Fibroblast of lung (primary cell): ENCODE measurements around the gene GPR107. TPM values are rescaled to one million over a fixed set of nuclear protein-coding genes. Genes with fewer than 3 reads are reported as not detected.

Experiments
- DNase-seq, 2 donors: peaks; one replicate each; pipeline versions ENCODE4 v3.0.0 to v3.0.0-alpha.2; 2010; ENCODE audit warnings: low read depth in 2 of 2
- H2AFZ ChIP-seq: 2 replicates; pipeline ENCODE4 v1.5.1; 2012; ENCODE audit warnings: low read length, control low read depth, inconsistent platforms
- H3K27ac ChIP-seq: 2 replicates; pipeline ENCODE4 v1.5.1; 2011; ENCODE audit warnings: low read length, control low read depth; ENCODE audit not compliant: insufficient read depth
- H3K27me3 ChIP-seq: 2 replicates; pipeline ENCODE4 v1.5.1; 2011; ENCODE audit warnings: mild to moderate bottlenecking, low read length; ENCODE audit not compliant: control insufficient read depth, insufficient read depth
- H3K36me3 ChIP-seq: 2 replicates; pipeline ENCODE4 v1.5.1; 2011; ENCODE audit warnings: low read length; ENCODE audit not compliant: control insufficient read depth, insufficient read depth
- H3K4me1 ChIP-seq: 2 replicates; pipeline ENCODE4 v1.5.1; 2011; ENCODE audit warnings: low read length; ENCODE audit not compliant: control insufficient read depth, insufficient read depth; ENCODE audit errors: extremely low read depth
- H3K4me2 ChIP-seq: 2 replicates; pipeline ENCODE4 v1.5.1; 2011; ENCODE audit warnings: low read length, control low read depth; ENCODE audit not compliant: insufficient read depth; ENCODE audit errors: extremely low read depth
- H3K4me3 ChIP-seq, 4 experiments: fragments of 200-600 bp in 1 of 4; sonication (generic) in 1 of 4; replicated peaks in 1 of 4; 2 replicates each; pipeline ENCODE4 v1.5.1; 2011 to 2016; ENCODE audit warnings: low read length in 4 of 4, low read depth in 3 of 4, mild to moderate bottlenecking in 3 of 4, control low read depth in 2 of 4, inconsistent platforms in 1 of 4, mixed read lengths in 1 of 4; ENCODE audit not compliant: insufficient read depth in 1 of 4; ENCODE audit errors: control extremely low read depth in 1 of 4
- H3K79me2 ChIP-seq: 2 replicates; pipeline ENCODE4 v1.5.1; 2012; ENCODE audit warnings: mild to moderate bottlenecking, low read length, inconsistent platforms; ENCODE audit not compliant: control insufficient read depth, insufficient read depth
- H3K9ac ChIP-seq: 2 replicates; pipeline ENCODE4 v1.5.1; 2011; ENCODE audit warnings: mild to moderate bottlenecking, low read length, control low read depth; ENCODE audit not compliant: insufficient read depth
- H3K9me3 ChIP-seq: 2 replicates; pipeline ENCODE4 v1.5.1; 2012; ENCODE audit warnings: low read depth, low read length; ENCODE audit not compliant: control insufficient read depth, insufficient read depth
- H4K20me1 ChIP-seq: 2 replicates; pipeline ENCODE4 v1.5.1; 2011; ENCODE audit warnings: low read length; ENCODE audit not compliant: control insufficient read depth, insufficient read depth; ENCODE audit errors: extremely low read depth
- EZH2 ChIP-seq: IDR thresholded peaks from 2 replicates; pipeline ENCODE4 v1.5.1; 2012; ENCODE audit warnings: low read length, control low read depth, mild to moderate bottlenecking; ENCODE audit errors: missing control alignments
- polyA plus RNA-seq, 2 donors: library from polyadenylated mRNA; depleted of rRNA in 1 of 2; stranded (reverse) in 1 of 2; unstranded in 1 of 2; fragments of >200 nt; gene quantifications; 2 replicates each; pipeline ENCODE4 v1.2.1, GENCODE V29; 2011 to 2012; ENCODE audit warnings: missing spikeins in 1 of 2
- total RNA-seq: library from RNA; depleted of rRNA; stranded (reverse); fragments of >200 nt; gene quantifications from 2 replicates; pipeline ENCODE4 v1.2.1, GENCODE V29; 2014
- TF ChIP-seq, protein P1 (sequence below), 2 donors: IDR thresholded peaks in 1 of 2; conservative IDR thresholded peaks in 1 of 2; 1 replicate in 1 of 2; 2 replicates in 1 of 2; pipeline ENCODE4 v1.5.1; 2011 to 2012; ENCODE audit warnings: low read length in 2 of 2, control low read depth in 1 of 2, inconsistent platforms in 1 of 2, low read depth in 1 of 2, mild to moderate bottlenecking in 1 of 2

GPR107 gene
- total and polyA plus RNA-seq, 2 donors (not counting 1 experiment from before 2014, with no cell fraction given), result 27.6 to 43.5 TPM

DNA sequence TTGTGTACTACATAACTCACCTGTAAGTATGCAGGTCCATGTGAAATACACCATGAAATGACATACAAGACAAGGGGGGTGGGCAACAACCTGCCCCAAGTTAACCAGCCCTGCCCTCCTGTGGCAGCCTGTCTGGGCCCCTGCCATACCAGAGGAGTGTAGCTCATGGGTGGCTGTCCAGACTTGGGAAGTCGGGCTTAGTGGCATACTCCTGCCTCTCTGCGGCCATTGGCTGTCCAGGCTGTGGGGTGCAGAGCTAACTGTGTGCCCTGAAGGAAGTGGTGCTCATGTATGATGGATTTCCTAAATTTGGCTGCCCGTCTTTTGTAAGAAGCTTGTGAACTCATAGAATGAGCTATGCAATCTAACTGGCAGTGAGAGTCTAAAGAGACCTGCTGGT is 47.0 kb downstream of the GPR107 start:
- no peak for DNase-seq
- H3K79me2 ChIP-seq, result no peaks in the 10 kb centered on the region
- no peak overlapping the region for H3K27ac ChIP-seq
- H3K4me2 ChIP-seq, result no peak overlapping the region
- no peak overlapping the region for H3K9ac ChIP-seq
- H3K4me3 ChIP-seq, result no peak overlapping the region
- H3K36me3 ChIP-seq, result peaks cover 14% of the 10 kb centered on the region
- H4K20me1 ChIP-seq, result no peaks in the 10 kb centered on the region
- no peaks in the 10 kb centered on the region for H3K9me3 ChIP-seq
- TF ChIP-seq, protein P1, sequence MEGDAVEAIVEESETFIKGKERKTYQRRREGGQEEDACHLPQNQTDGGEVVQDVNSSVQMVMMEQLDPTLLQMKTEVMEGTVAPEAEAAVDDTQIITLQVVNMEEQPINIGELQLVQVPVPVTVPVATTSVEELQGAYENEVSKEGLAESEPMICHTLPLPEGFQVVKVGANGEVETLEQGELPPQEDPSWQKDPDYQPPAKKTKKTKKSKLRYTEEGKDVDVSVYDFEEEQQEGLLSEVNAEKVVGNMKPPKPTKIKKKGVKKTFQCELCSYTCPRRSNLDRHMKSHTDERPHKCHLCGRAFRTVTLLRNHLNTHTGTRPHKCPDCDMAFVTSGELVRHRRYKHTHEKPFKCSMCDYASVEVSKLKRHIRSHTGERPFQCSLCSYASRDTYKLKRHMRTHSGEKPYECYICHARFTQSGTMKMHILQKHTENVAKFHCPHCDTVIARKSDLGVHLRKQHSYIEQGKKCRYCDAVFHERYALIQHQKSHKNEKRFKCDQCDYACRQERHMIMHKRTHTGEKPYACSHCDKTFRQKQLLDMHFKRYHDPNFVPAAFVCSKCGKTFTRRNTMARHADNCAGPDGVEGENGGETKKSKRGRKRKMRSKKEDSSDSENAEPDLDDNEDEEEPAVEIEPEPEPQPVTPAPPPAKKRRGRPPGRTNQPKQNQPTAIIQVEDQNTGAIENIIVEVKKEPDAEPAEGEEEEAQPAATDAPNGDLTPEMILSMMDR (conservative IDR thresholded peaks at IDR 0.05 in 1 of 2, IDR thresholded peaks at IDR 0.05 in 1 of 2; ENCODE audit: low read depth in 1 of 2, low read length in 2 of 2), result no peak
- TF ChIP-seq EZH2, result no peak
- no peaks in the 10 kb centered on the region for H3K27me3 ChIP-seq
- no peaks in the 10 kb centered on the region for H3K4me1 ChIP-seq
- no peak overlapping the region for H2AFZ ChIP-seq

DNA sequence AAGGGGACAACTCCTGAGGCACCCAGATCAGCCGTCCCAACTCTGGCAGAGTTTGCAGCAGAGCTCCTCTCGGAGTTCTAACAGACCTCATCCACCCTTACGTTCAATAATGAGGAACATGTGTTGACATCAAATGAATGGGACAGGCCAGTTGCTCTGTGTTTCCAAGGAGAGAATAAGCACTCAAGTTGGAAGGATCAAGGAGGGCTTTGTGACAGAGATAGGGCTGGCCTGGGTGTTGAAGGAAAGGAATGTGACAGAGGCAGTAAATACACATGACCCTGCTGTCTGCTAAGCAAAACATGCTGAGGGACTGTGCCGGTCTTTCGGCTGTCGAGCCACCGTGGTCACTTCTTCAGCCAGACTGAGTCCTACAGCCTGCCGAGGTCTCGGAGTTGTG is 48.2 kb downstream of the GPR107 start:
- Histone ChIP-seq H3K9ac (no peak overlapping the region), H3K36me3 (peaks cover 14% of the 10 kb centered on the region), H3K9me3 (no peaks in the 10 kb centered on the region), H3K27me3 (no peaks in the 10 kb centered on the region), H3K27ac (no peak overlapping the region), H3K4me3 (no peak overlapping the region), H2AFZ (no peak overlapping the region), H3K4me2 (no peak overlapping the region), H4K20me1 (no peaks in the 10 kb centered on the region), H3K4me1 (no peaks in the 10 kb centered on the region), H3K79me2 (no peaks in the 10 kb centered on the region)
- DNase-seq, result no peak
- TF ChIP-seq EZH2, result no peak
- TF ChIP-seq, protein P1 (conservative IDR thresholded peaks at IDR 0.05 in 1 of 2, IDR thresholded peaks at IDR 0.05 in 1 of 2; ENCODE audit: low read depth in 1 of 2, low read length in 2 of 2), result no peak

DNA sequence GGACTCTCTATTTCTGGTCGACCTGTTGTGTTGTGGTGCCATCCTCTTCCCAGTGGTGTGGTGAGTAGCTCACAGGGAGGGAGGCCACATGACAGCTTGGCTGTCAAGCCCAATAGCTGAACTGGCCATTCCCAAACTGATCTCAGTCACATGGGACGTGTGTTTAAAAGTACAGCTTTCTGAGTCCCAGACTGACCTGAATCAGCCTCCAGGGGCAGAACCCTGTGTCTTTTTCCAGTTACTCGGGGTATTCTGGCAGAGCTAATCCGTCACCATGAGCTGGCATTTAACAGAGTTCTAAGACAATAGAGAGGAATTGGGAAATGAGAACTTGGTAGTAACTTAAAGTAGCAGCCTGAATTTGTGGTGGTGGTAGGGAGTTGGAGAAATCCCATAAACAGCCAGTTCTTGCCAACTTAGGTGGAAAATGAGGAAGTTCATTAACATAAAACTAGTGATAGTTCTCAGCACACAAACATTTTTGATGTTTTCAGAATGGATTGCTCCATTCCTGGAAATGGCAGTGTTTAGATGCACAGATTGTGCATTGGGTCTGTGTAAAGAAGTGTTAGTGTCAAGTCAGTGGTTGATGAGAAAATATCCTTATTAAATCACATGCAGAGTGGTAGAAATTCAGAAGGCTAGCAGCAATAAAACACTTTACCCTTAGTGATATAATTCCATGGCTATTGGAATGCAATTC is 50.9 kb downstream of the GPR107 start:
- TF ChIP-seq, protein P1 (conservative IDR thresholded peaks at IDR 0.05 in 1 of 2, IDR thresholded peaks at IDR 0.05 in 1 of 2; ENCODE audit: low read depth in 1 of 2, low read length in 2 of 2), result no peak
- no peak for TF ChIP-seq EZH2
- H3K36me3 ChIP-seq, result peaks cover 18% of the 10 kb centered on the region
- no peaks in the 10 kb centered on the region for H3K79me2 ChIP-seq
- DNase-seq, result no peak
- no peak overlapping the region for H3K9ac ChIP-seq
- no peak overlapping the region for H3K4me2 ChIP-seq
- H3K4me3 ChIP-seq, result no peak overlapping the region
- no peaks in the 10 kb centered on the region for H4K20me1 ChIP-seq
- no peaks in the 10 kb centered on the region for H3K27me3 ChIP-seq
- no peaks in the 10 kb centered on the region for H3K9me3 ChIP-seq
- H3K4me1 ChIP-seq, result peaks cover 5% of the 10 kb centered on the region
- H2AFZ ChIP-seq, result no peak overlapping the region
- H3K27ac ChIP-seq, result no peak overlapping the region
